Mesenchymal stem cell (in vitro differentiated cells and primary cell): ENCODE data around the gene AJAP1.

Experiments used
- DNase-seq: peaks from one replicate; pipeline ENCODE4 v3.0.0-alpha.2; 2013
- H2AFZ ChIP-seq: one replicate; pipeline ENCODE4 v1.6.1; 2013; ENCODE audit warnings: low read depth, mild to moderate bottlenecking, control low read depth, inconsistent platforms, low read length, moderate library complexity
- H2AK5ac ChIP-seq: 2 replicates; pipeline ENCODE4 v1.6.1; 2013; ENCODE audit warnings: low read length, moderate library complexity, mild to moderate bottlenecking, inconsistent platforms; ENCODE audit not compliant: severe bottlenecking
- H2BK120ac ChIP-seq: one replicate; pipeline ENCODE4 v1.6.1; 2013; ENCODE audit warnings: low read depth, mild to moderate bottlenecking, inconsistent platforms, low read length, moderate library complexity
- H2BK12ac ChIP-seq, 2 experiments: one replicate each; pipeline ENCODE4 v1.6.1; 2013; ENCODE audit warnings: inconsistent platforms in 2 of 2, low read length in 2 of 2, mild to moderate bottlenecking in 2 of 2, moderate library complexity in 2 of 2, control low read depth in 1 of 2
- H2BK15ac ChIP-seq: one replicate; pipeline ENCODE4 v1.6.1; 2013; ENCODE audit warnings: mild to moderate bottlenecking, low read depth, inconsistent platforms; ENCODE audit not compliant: poor library complexity, severe bottlenecking
- H2BK5ac ChIP-seq: 2 replicates; pipeline ENCODE4 v1.6.1; 2013; ENCODE audit warnings: low read depth, mild to moderate bottlenecking, low read length, control low read depth, inconsistent platforms; ENCODE audit not compliant: poor library complexity, severe bottlenecking
- H3K14ac ChIP-seq, 2 experiments: one replicate each; pipeline ENCODE4 v1.6.1; 2013; ENCODE audit warnings: inconsistent platforms in 2 of 2, low read length in 2 of 2, control low read depth in 1 of 2, mild to moderate bottlenecking in 1 of 2, moderate library complexity in 1 of 2
- H3K18ac ChIP-seq, 2 experiments: one replicate each; pipeline ENCODE4 v1.6.1; 2013; ENCODE audit warnings: inconsistent platforms in 2 of 2, low read length in 2 of 2, control low read depth in 1 of 2, low read depth in 1 of 2, mild to moderate bottlenecking in 1 of 2
- H3K23ac ChIP-seq, 2 experiments: one replicate each; pipeline ENCODE4 v1.6.1; 2013; ENCODE audit warnings: inconsistent platforms in 2 of 2, low read length in 2 of 2, mild to moderate bottlenecking in 2 of 2, moderate library complexity in 2 of 2, control low read depth in 1 of 2
- H3K27ac ChIP-seq: 2 replicates; pipeline ENCODE4 v1.5.1; 2013; ENCODE audit warnings: mild to moderate bottlenecking, moderate library complexity, low read length, control low read depth, inconsistent platforms; ENCODE audit not compliant: poor library complexity, severe bottlenecking
- H3K27me3 ChIP-seq, 2 experiments: 2 replicates each; pipeline versions ENCODE4 v1.6.1 to v1.7.0; 2013; ENCODE audit warnings: low read length in 2 of 2, mild to moderate bottlenecking in 2 of 2, moderate library complexity in 2 of 2, control low read depth in 1 of 2, inconsistent platforms in 1 of 2; ENCODE audit not compliant: control insufficient read depth in 1 of 2, insufficient read depth in 1 of 2
- H3K36me3 ChIP-seq, 2 experiments: 2 replicates each; pipeline versions ENCODE4 v1.6.1 to v1.7.0; 2013; ENCODE audit warnings: low read length in 2 of 2, control low read depth in 1 of 2, inconsistent platforms in 1 of 2, low read depth in 1 of 2, mild to moderate bottlenecking in 1 of 2; ENCODE audit not compliant: insufficient read depth in 2 of 2, control insufficient read depth in 1 of 2
- H3K4ac ChIP-seq, 2 experiments: one replicate each; pipeline ENCODE4 v1.6.1; 2013; ENCODE audit warnings: inconsistent platforms in 2 of 2, low read length in 2 of 2, mild to moderate bottlenecking in 2 of 2, moderate library complexity in 2 of 2, control low read depth in 1 of 2, low read depth in 1 of 2
- H3K4me1 ChIP-seq: 2 replicates; pipeline ENCODE4 v1.6.1; 2013; ENCODE audit warnings: low read depth, low read length, control low read depth; ENCODE audit not compliant: control insufficient read depth, insufficient read depth
- H3K4me2 ChIP-seq: 2 replicates; pipeline ENCODE4 v1.6.1; 2013; ENCODE audit warnings: low read length, mild to moderate bottlenecking, inconsistent platforms; ENCODE audit not compliant: poor library complexity, severe bottlenecking
- H3K4me3 ChIP-seq, 2 experiments: 2 replicates each; pipeline versions ENCODE4 v1.5.1 to v1.7.0; 2013; ENCODE audit warnings: low read length in 2 of 2, mild to moderate bottlenecking in 2 of 2, control low read depth in 1 of 2, low read depth in 1 of 2; ENCODE audit not compliant: insufficient read depth in 1 of 2
- H3K79me1 ChIP-seq: replicated peaks from 2 replicates; pipeline ENCODE4 v1.6.1; 2013; ENCODE audit warnings: mild to moderate bottlenecking, control low read depth, low read length, inconsistent platforms; ENCODE audit not compliant: poor library complexity, severe bottlenecking
- H3K9ac ChIP-seq: 2 replicates; pipeline ENCODE4 v1.7.0; 2013; ENCODE audit warnings: mild to moderate bottlenecking, low read length, moderate library complexity
- H3K9me3 ChIP-seq: 2 replicates; pipeline ENCODE4 v1.7.0; 2013; ENCODE audit warnings: mild to moderate bottlenecking, low read length; ENCODE audit not compliant: control insufficient read depth
- H4K8ac ChIP-seq: one replicate; pipeline ENCODE4 v1.6.1; 2013; ENCODE audit warnings: inconsistent platforms, mild to moderate bottlenecking, low read length, moderate library complexity
- H4K91ac ChIP-seq: one replicate; pipeline ENCODE4 v1.6.1; 2013; ENCODE audit warnings: mild to moderate bottlenecking, low read length, inconsistent platforms
- WGBS: methylation state at CpG from one replicate; pipeline ENCODE4 v1.1.7; 2013; ENCODE audit warnings: mixed read lengths; 5-methylcytosine and 5-hydroxymethylcytosine counted together

AJAP1 gene

DNA sequence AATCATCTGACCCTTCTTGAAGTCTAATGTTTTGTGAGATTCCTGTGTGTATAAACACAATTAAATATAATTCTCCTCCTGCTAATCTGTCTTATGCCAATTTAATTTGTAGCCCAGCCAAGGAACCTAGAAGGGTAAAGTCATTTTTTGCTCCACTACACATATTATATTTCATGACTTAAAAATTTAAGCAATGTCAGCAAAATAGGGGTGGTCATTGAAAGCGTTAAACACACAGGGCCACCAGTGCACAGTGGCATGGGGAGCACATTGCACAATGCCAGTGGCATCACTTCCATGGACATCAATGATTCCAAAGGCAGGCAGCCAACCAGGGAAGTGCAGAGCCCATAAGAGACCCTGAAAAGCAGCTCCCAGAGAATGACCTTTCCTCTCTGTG lies 166.1 kb downstream of the AJAP1 start:
- Histone ChIP-seq H2BK120ac (no peak overlapping the region), H3K4me1 (no peaks in the 10 kb centered on the region), H2AFZ (no peak overlapping the region), H3K18ac (no peak overlapping the region), H3K14ac (no peak overlapping the region), H2BK5ac (no peak overlapping the region), H3K27me3 (no peaks in the 10 kb centered on the region), H3K36me3 (no peaks in the 10 kb centered on the region), H3K9me3 (peaks cover 7% of the 10 kb centered on the region), H3K9ac (no peak overlapping the region), H2BK12ac (no peak overlapping the region), H3K27ac (no peak overlapping the region), H3K4me3 (no peak overlapping the region), H4K91ac (no peak overlapping the region), H3K79me1 (no peaks in the 10 kb centered on the region), H3K23ac (no peak overlapping the region), H3K4me2 (no peak overlapping the region), H3K4ac (no peak overlapping the region), H4K8ac (no peak overlapping the region), H2AK5ac (no peak overlapping the region), H2BK15ac (no peak overlapping the region)
- WGBS = 89% methylated on average over 1 of the region's 1 CpG
- DNase-seq = no peak

DNA sequence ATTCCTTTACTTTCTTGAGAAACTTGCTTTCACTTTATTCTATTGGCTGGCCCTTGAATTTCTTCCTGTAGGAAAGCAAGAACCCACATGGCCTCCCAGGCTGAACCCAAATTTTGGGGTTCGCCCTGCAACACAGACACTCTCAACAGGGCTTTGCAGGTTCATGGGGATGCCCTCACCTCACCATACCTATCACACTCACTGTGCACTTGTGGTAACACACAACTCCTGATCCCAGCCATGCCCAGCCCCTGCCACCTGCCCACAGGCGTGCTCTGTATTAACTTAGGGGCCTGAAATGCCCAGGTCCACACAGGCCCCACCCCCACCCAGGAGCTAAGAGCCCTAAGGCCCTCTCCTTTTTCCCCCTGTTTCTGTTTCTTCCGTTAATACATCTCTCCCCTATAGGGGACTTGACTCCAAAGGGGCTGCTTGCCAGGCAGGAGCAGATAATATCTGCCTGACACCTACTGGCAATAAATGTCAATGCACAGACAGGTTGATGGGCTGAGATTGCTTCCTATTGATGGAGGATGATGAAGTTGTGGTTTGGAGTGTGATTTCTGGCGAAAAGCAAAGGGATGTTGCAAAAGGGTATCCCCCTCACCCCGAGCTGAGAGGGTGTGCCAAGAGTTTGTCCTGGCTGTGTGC lies 171.5 kb downstream of the AJAP1 start:
- no peak overlapping the region for H4K91ac ChIP-seq
- no peaks in the 10 kb centered on the region for H3K4me1 ChIP-seq
- no peak overlapping the region for H3K14ac ChIP-seq
- H3K27ac ChIP-seq = no peak overlapping the region
- no peak overlapping the region for H2BK120ac ChIP-seq
- H3K18ac ChIP-seq = no peak overlapping the region
- H2AK5ac ChIP-seq = no peak overlapping the region
- no peak overlapping the region for H3K4me3 ChIP-seq
- H3K4ac ChIP-seq = no peak overlapping the region
- no peaks in the 10 kb centered on the region for H3K9me3 ChIP-seq
- no peak for DNase-seq
- WGBS = 38% methylated on average over 5 of the region's 5 CpGs
- H2BK12ac ChIP-seq = no peak overlapping the region
- no peaks in the 10 kb centered on the region for H3K36me3 ChIP-seq
- H2BK5ac ChIP-seq = no peak overlapping the region
- no peak overlapping the region for H3K4me2 ChIP-seq
- H3K23ac ChIP-seq = no peak overlapping the region
- no peak overlapping the region for H3K9ac ChIP-seq
- no peak overlapping the region for H2BK15ac ChIP-seq
- no peaks in the 10 kb centered on the region for H3K79me1 ChIP-seq
- H3K27me3 ChIP-seq = no peaks in the 10 kb centered on the region
- no peak overlapping the region for H4K8ac ChIP-seq
- no peak overlapping the region for H2AFZ ChIP-seq

DNA sequence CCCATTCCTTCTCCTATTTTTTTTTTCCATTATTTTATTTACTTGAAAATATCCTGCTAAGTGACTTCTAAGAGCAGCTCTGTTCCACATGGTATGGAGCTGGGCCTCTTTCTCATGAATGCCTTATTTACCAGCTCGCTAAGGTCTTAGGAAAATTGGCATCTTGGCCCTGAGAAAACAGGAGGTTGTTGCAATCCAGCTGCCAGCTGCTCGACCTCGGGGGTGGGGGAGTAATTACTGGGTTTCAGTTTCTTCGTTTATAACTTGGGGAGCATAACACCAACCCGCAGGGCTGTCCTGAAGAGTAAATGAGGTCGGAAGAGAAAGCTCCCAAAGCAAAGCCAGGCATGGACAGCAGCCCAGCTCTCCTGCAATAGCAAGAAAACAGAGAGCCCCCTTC lies 176.3 kb downstream of the AJAP1 start:
- Histone ChIP-seq H3K27ac (no peak overlapping the region), H3K9me3 (no peaks in the 10 kb centered on the region), H3K14ac (no peak overlapping the region), H4K91ac (no peak overlapping the region), H2AK5ac (no peak overlapping the region), H3K79me1 (no peaks in the 10 kb centered on the region), H3K36me3 (no peaks in the 10 kb centered on the region), H3K23ac (no peak overlapping the region), H2BK5ac (no peak overlapping the region), H3K27me3 (no peaks in the 10 kb centered on the region), H2BK15ac (no peak overlapping the region), H2BK120ac (no peak overlapping the region), H3K4me2 (no peak overlapping the region), H3K4me3 (no peak overlapping the region), H3K9ac (no peak overlapping the region), H3K4ac (no peak overlapping the region), H3K4me1 (no peaks in the 10 kb centered on the region), H2BK12ac (no peak overlapping the region), H4K8ac (no peak overlapping the region), H3K18ac (no peak overlapping the region), H2AFZ (no peak overlapping the region)
- DNase-seq = no peak
- 47% methylated on average over 6 of the region's 6 CpGs for WGBS

DNA sequence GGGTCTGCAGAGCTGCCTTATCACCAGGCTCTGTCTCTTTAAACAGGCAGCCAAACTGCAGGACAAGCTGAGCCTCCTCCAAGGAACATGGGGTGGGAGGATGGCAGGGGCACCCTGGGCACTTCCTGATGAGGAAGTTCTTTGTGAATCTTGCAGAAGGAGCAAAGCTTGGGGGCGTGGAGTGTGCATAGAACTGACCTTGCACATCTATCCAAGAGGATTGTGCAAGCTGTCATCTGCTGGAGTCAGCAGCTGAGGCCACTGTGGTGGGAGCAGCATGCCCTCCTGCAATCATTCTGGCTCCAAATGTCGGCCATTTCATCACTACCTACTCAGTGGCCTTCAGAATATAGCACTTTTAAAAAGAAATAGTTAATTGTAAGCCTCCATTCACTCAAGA lies 182.2 kb downstream of the AJAP1 start:
- no peaks in the 10 kb centered on the region for H3K27me3 ChIP-seq
- H3K27ac ChIP-seq = no peak overlapping the region
- no peak overlapping the region for H4K8ac ChIP-seq
- no peak overlapping the region for H2BK15ac ChIP-seq
- no peak for DNase-seq
- no peak overlapping the region for H3K9ac ChIP-seq
- H2BK5ac ChIP-seq = no peak overlapping the region
- WGBS = 15% methylated on average over 1 of the region's 2 CpGs
- H2AFZ ChIP-seq = no peak overlapping the region
- H3K23ac ChIP-seq = no peak overlapping the region
- H2BK12ac ChIP-seq = no peak overlapping the region
- no peaks in the 10 kb centered on the region for H3K36me3 ChIP-seq
- no peaks in the 10 kb centered on the region for H3K4me1 ChIP-seq
- no peak overlapping the region for H3K18ac ChIP-seq
- no peak overlapping the region for H3K4me2 ChIP-seq
- no peak overlapping the region for H2BK120ac ChIP-seq
- no peak overlapping the region for H3K14ac ChIP-seq
- H3K4ac ChIP-seq = no peak overlapping the region
- peaks cover 3% of the 10 kb centered on the region for H3K9me3 ChIP-seq
- H3K79me1 ChIP-seq = no peaks in the 10 kb centered on the region
- H2AK5ac ChIP-seq = no peak overlapping the region
- H3K4me3 ChIP-seq = no peak overlapping the region
- H4K91ac ChIP-seq = no peak overlapping the region
